HUES64 (cell line): ENCODE results near the gene MOV10L1.
"Not testable (repeated sequence)": the region's sequence is repeated elsewhere in the genome, so short reads cannot be mapped to it uniquely, and the experiment has no call there.

Experiments used
- H3K27ac ChIP-seq: 2 replicates; pipeline ENCODE4 v1.7.0; 2013; ENCODE audit warnings: low read depth, low read length, inconsistent platforms
- H3K27me3 ChIP-seq: 2 replicates; pipeline ENCODE4 v1.6.1; 2013; ENCODE audit warnings: mild to moderate bottlenecking, low read length; ENCODE audit not compliant: insufficient read depth
- H3K36me3 ChIP-seq: 2 replicates; pipeline ENCODE4 v1.6.1; 2013; ENCODE audit warnings: mild to moderate bottlenecking, low read length; ENCODE audit not compliant: insufficient read depth
- H3K4me1 ChIP-seq: 2 replicates; pipeline ENCODE4 v1.6.1; 2013; ENCODE audit warnings: mild to moderate bottlenecking, low read length, moderate library complexity; ENCODE audit not compliant: insufficient read depth
- H3K4me3 ChIP-seq: 2 replicates; pipeline ENCODE4 v1.5.1; 2013; ENCODE audit warnings: mild to moderate bottlenecking, low read length, moderate library complexity
- H3K9ac ChIP-seq: 2 replicates; pipeline ENCODE4 v1.6.1; 2013; ENCODE audit warnings: mild to moderate bottlenecking, low read depth, low read length
- H3K9me3 ChIP-seq: 2 replicates; pipeline ENCODE4 v1.6.1; 2013; ENCODE audit warnings: low read depth, low read length; ENCODE audit not compliant: insufficient read depth
- WGBS: fragments of 150-250, 120-280 bp; methylation state at CpG from one replicate; pipeline ENCODE4 v1.1.7; 2013; ENCODE audit warnings: missing lambda C conversion rate; 5-methylcytosine and 5-hydroxymethylcytosine counted together

Gene MOV10L1

GRCh38 chr22:50200461-50201190 lies 110.8 kb downstream of the MOV10L1 start, which contains the start of gene SELENOO:
Gene SELENOO, plus strand, starts transcription at chr22:50201011. Its CDS starts 26 bp downstream, at chr22:50201037.
- H3K4me1 ChIP-seq: no peaks in the 10 kb centered on the region
- peak within 1 kb of the TSS; percentile 82 for H3K9ac ChIP-seq
- H3K4me3 ChIP-seq: peak within 1 kb of the TSS; percentile 77
- H3K36me3 ChIP-seq: peaks cover 33% of the 10 kb centered on the region
- under 1% methylated on average over 104 of the region's 105 CpGs for WGBS
- 0 out of 2 replicates have a peak, but pooled peaks cover 3% of the 10 kb centered on the region for H3K9me3 ChIP-seq
- 0 out of 2 replicates have a peak within 1 kb of the TSS, but pooled peaks have one; percentile 25 for H3K27ac ChIP-seq
- H3K27me3 ChIP-seq: peaks cover 6% of the 10 kb centered on the region

GRCh38 chr22:50201191-50202129 lies 111.7 kb downstream of the MOV10L1 start:
- H3K36me3 ChIP-seq: peaks cover 30% of the 10 kb centered on the region
- H3K27ac ChIP-seq: no peak overlapping the region

GRCh38 chr22:50202130-50202666 lies 112.4 kb downstream of the MOV10L1 start:
- Histone ChIP-seq H3K9ac (peak overlapping the region; percentile 82), H3K9me3 (0 out of 2 replicates have a peak, but pooled peaks cover 3% of the 10 kb centered on the region), H3K27ac (no peak overlapping the region), H3K27me3 (peaks cover 6% of the 10 kb centered on the region), H3K4me1 (no peaks in the 10 kb centered on the region; the same call in 1 of the 2 replicates), H3K4me3 (peak overlapping the region; percentile 77), H3K36me3 (peaks cover 28% of the 10 kb centered on the region)
- WGBS: 77% methylated on average over 13 of the region's 13 CpGs

More at GRCh38 chr22:50201191-50202129, 111.7 kb downstream of the MOV10L1 start:
- peak overlapping the region; percentile 77 for H3K4me3 ChIP-seq
- H3K27me3 ChIP-seq: peaks cover 6% of the 10 kb centered on the region
- no peaks in the 10 kb centered on the region; the same call in 1 of the 2 replicates for H3K4me1 ChIP-seq
- WGBS: 3% methylated on average over 115 of the region's 115 CpGs
- 0 out of 2 replicates have a peak, but pooled peaks cover 3% of the 10 kb centered on the region for H3K9me3 ChIP-seq
- peak overlapping the region; percentile 82 for H3K9ac ChIP-seq

- Histone ChIP-seq H3K36me3 (peaks cover 26% of the 10 kb centered on the region), H3K4me3 (no peak overlapping the region), H3K27ac (no peak overlapping the region), H3K27me3 (peaks cover 6% of the 10 kb centered on the region), H3K9me3 (0 out of 2 replicates have a peak, but pooled peaks cover 3% of the 10 kb centered on the region), H3K4me1 (no peaks in the 10 kb centered on the region; the same call in 1 of the 2 replicates), H3K9ac (no peak overlapping the region)
- WGBS: 93% methylated on average over 1 of the region's 1 CpG
Measured at GRCh38 chr22:50203288-50203687, 113.5 kb downstream of the MOV10L1 start.

- H3K4me3 ChIP-seq: no peak overlapping the region
- H3K9me3 ChIP-seq: 0 out of 2 replicates have a peak, but pooled peaks cover 3% of the 10 kb centered on the region
- H3K9ac ChIP-seq: no peak overlapping the region
- WGBS: 94% methylated on average over 7 of the region's 7 CpGs
- peaks cover 6% of the 10 kb centered on the region for H3K27me3 ChIP-seq
- H3K27ac ChIP-seq: no peak overlapping the region
- no peaks in the 10 kb centered on the region; the same call in 1 of the 2 replicates for H3K4me1 ChIP-seq
- peaks cover 27% of the 10 kb centered on the region for H3K36me3 ChIP-seq
Measured at GRCh38 chr22:50204571-50204970, 114.8 kb downstream of the MOV10L1 start.

- H3K4me3 ChIP-seq, H3K27me3 ChIP-seq, H3K9me3 ChIP-seq, H3K4me1 ChIP-seq, H3K9ac ChIP-seq, H3K27ac ChIP-seq: not testable (repeated sequence)
- peaks cover 28% of the 10 kb centered on the region for H3K36me3 ChIP-seq
- WGBS: 96% methylated on average over 9 of the region's 9 CpGs
Measured at GRCh38 chr22:50204998-50205397, 115.2 kb downstream of the MOV10L1 start.

GRCh38 chr22:50205781-50206569 lies 116.2 kb downstream of the MOV10L1 start:
- peaks cover 38% of the 10 kb centered on the region for H3K36me3 ChIP-seq
- no peak overlapping the region for H3K4me3 ChIP-seq
- H3K9me3 ChIP-seq: 0 out of 2 replicates have a peak, but pooled peaks cover 3% of the 10 kb centered on the region
- H3K27me3 ChIP-seq: peaks cover 6% of the 10 kb centered on the region
- no peak overlapping the region for H3K27ac ChIP-seq
- WGBS: 94% methylated on average over 45 of the region's 45 CpGs
- no peak overlapping the region for H3K9ac ChIP-seq
- H3K4me1 ChIP-seq: no peaks in the 10 kb centered on the region; the same call in 1 of the 2 replicates

GRCh38 chr22:50206599-50206998 lies 116.8 kb downstream of the MOV10L1 start:
- WGBS: 62% methylated on average over 10 of the region's 10 CpGs

GRCh38 chr22:50207383-50208140 lies 117.8 kb downstream of the MOV10L1 start:
- no peak overlapping the region for H3K4me3 ChIP-seq
- H3K9ac ChIP-seq: no peak overlapping the region
- 90% methylated on average over 23 of the region's 23 CpGs for WGBS
- no peaks in the 10 kb centered on the region for H3K27me3 ChIP-seq
- peaks cover 51% of the 10 kb centered on the region for H3K36me3 ChIP-seq
- H3K9me3 ChIP-seq: 0 out of 2 replicates have a peak, but pooled peaks cover 3% of the 10 kb centered on the region
- H3K27ac ChIP-seq: no peak overlapping the region
- no peaks in the 10 kb centered on the region; the same call in 1 of the 2 replicates for H3K4me1 ChIP-seq

More at GRCh38 chr22:50206599-50206998, 116.8 kb downstream of the MOV10L1 start:
- Histone ChIP-seq H3K27ac (no peak overlapping the region), H3K36me3 (peaks cover 43% of the 10 kb centered on the region), H3K9me3 (0 out of 2 replicates have a peak, but pooled peaks cover 3% of the 10 kb centered on the region), H3K4me3 (no peak overlapping the region), H3K9ac (no peak overlapping the region), H3K27me3 (peaks cover 4% of the 10 kb centered on the region), H3K4me1 (no peaks in the 10 kb centered on the region; the same call in 1 of the 2 replicates)
